Osteoblast (primary cell): ENCODE results near the gene ITSN2. TPM values are rescaled to one million over a fixed set of nuclear protein-coding genes. Genes with fewer than 3 reads are reported as not detected.

Experiments
- DNase-seq: peaks from one replicate; pipeline ENCODE4 v3.0.0; 2011; ENCODE audit warnings: low spot score, mixed read lengths; ENCODE audit not compliant: insufficient read length; ENCODE audit errors: missing footprints
- H2AFZ ChIP-seq: 2 replicates; pipeline ENCODE4 v1.6.0; 2011; ENCODE audit warnings: mild to moderate bottlenecking, low read length
- H3K27ac ChIP-seq: 2 replicates; pipeline ENCODE4 v1.5.1; 2011; ENCODE audit warnings: mild to moderate bottlenecking, low read depth, low read length, moderate library complexity
- H3K27me3 ChIP-seq: 2 replicates; pipeline ENCODE4 v1.6.0; 2012; ENCODE audit warnings: mild to moderate bottlenecking, control low read depth, inconsistent platforms, low read length, moderate library complexity; ENCODE audit not compliant: insufficient read depth
- H3K36me3 ChIP-seq: 2 replicates; pipeline ENCODE4 v1.5.1; 2011; ENCODE audit warnings: mild to moderate bottlenecking, low read length, control low read depth, moderate library complexity; ENCODE audit not compliant: insufficient read depth
- H3K4me1 ChIP-seq: 2 replicates; pipeline ENCODE4 v1.5.1; 2011; ENCODE audit warnings: mild to moderate bottlenecking, low read length, control low read depth, moderate library complexity; ENCODE audit not compliant: insufficient read depth
- H3K4me2 ChIP-seq: 2 replicates; pipeline ENCODE4 v1.6.0; 2011; ENCODE audit warnings: mild to moderate bottlenecking, low read length; ENCODE audit not compliant: insufficient read depth
- H3K4me3 ChIP-seq: fragments of 200-600 bp; sonication (generic); 3 replicates; pipeline ENCODE4 v1.5.1; 2012; ENCODE audit warnings: mild to moderate bottlenecking, low read length, inconsistent platforms; ENCODE audit not compliant: insufficient read depth
- H3K79me2 ChIP-seq: 2 replicates; pipeline ENCODE4 v1.6.0; 2012; ENCODE audit warnings: mild to moderate bottlenecking, low read length, control low read depth, inconsistent platforms; ENCODE audit not compliant: insufficient read depth
- H3K9me3 ChIP-seq: 2 replicates; pipeline ENCODE4 v1.5.1; 2011; ENCODE audit warnings: low read depth, low read length, control low read depth
- H4K20me1 ChIP-seq: 2 replicates; pipeline ENCODE4 v1.6.0; 2012; ENCODE audit warnings: mild to moderate bottlenecking, low read length, control low read depth; ENCODE audit not compliant: insufficient read depth
- total RNA-seq: library from RNA; depleted of rRNA; stranded (reverse); fragments of >200 nt; gene quantifications from 2 replicates; pipeline ENCODE4 v1.2.3, GENCODE V29; 2012
- TF ChIP-seq, protein P1 (sequence below): IDR thresholded peaks from 2 replicates; pipeline ENCODE4 v1.5.1; 2011; ENCODE audit warnings: mild to moderate bottlenecking, low read depth, low read length, moderate library complexity; ENCODE audit errors: extremely low read depth

ITSN2 gene
- total RNA-seq, 1 donor, result 33.7 TPM

GRCh38 chr2:24176326-24176725, 184.0 kb downstream of the ITSN2 start:
- peak; percentile 15 for DNase-seq
- TF ChIP-seq, protein P1, sequence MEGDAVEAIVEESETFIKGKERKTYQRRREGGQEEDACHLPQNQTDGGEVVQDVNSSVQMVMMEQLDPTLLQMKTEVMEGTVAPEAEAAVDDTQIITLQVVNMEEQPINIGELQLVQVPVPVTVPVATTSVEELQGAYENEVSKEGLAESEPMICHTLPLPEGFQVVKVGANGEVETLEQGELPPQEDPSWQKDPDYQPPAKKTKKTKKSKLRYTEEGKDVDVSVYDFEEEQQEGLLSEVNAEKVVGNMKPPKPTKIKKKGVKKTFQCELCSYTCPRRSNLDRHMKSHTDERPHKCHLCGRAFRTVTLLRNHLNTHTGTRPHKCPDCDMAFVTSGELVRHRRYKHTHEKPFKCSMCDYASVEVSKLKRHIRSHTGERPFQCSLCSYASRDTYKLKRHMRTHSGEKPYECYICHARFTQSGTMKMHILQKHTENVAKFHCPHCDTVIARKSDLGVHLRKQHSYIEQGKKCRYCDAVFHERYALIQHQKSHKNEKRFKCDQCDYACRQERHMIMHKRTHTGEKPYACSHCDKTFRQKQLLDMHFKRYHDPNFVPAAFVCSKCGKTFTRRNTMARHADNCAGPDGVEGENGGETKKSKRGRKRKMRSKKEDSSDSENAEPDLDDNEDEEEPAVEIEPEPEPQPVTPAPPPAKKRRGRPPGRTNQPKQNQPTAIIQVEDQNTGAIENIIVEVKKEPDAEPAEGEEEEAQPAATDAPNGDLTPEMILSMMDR, result no peak
- no peaks in the 10 kb centered on the region for H4K20me1 ChIP-seq
- no peaks in the 10 kb centered on the region for H3K36me3 ChIP-seq
- no peak overlapping the region for H3K27ac ChIP-seq
- H3K79me2 ChIP-seq, result no peaks in the 10 kb centered on the region
- no peaks in the 10 kb centered on the region for H3K9me3 ChIP-seq
- no peak overlapping the region for H3K4me3 ChIP-seq
- no peaks in the 10 kb centered on the region for H3K4me1 ChIP-seq
- no peak overlapping the region for H3K4me2 ChIP-seq
- H2AFZ ChIP-seq, result no peak overlapping the region
- no peaks in the 10 kb centered on the region for H3K27me3 ChIP-seq

DNA sequence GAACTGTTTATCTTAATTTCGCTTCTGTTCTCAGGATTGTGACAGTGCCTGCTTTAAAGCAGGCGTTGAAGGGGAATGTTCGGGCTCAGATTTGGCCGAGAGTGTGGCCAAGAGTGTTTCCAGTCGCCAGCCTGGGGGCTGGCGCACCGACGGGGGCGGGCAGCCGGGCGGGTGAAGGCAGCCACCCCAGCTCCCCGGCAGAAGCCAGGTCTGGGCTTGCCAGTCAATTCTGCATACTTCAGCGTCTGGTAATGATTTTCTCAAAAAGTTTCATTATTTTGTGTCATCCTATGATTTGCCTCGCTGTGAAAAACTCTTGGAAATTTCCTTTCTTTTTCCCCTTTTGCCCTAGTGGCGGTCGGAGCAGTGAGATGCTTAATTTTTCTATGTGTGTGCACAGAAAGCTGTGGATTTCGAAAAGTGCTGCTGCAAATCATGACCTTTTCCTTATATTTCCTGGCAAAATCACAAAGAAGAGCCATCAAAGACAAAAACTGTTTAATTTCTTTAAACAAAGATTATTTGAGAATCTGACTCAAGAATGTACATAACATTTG, 184.6 kb downstream of the ITSN2 start:
- Histone ChIP-seq H3K4me3 (peak overlapping the region; percentile 64), H4K20me1 (no peaks in the 10 kb centered on the region), H3K27me3 (no peaks in the 10 kb centered on the region), H3K9me3 (no peaks in the 10 kb centered on the region), H2AFZ (peak overlapping the region; percentile 86), H3K4me1 (no peaks in the 10 kb centered on the region), H3K79me2 (no peaks in the 10 kb centered on the region), H3K36me3 (no peaks in the 10 kb centered on the region), H3K4me2 (peak overlapping the region; percentile 75), H3K27ac (no peak overlapping the region)
- TF ChIP-seq, protein P1, result peak; percentile 16
- peak; percentile 81 for DNase-seq

- no peaks in the 10 kb centered on the region for H4K20me1 ChIP-seq
- peak within 1 kb of the TSS; percentile 86 for H2AFZ ChIP-seq
- peak within 1 kb of the TSS; percentile 75 for H3K4me2 ChIP-seq
- no peaks in the 10 kb centered on the region for H3K36me3 ChIP-seq
- H3K4me1 ChIP-seq, result no peaks in the 10 kb centered on the region
- no peak for DNase-seq
- TF ChIP-seq, protein P1, result no peak
- H3K4me3 ChIP-seq, result peak within 1 kb of the TSS; percentile 64
- H3K79me2 ChIP-seq, result no peaks in the 10 kb centered on the region
- H3K27me3 ChIP-seq, result no peaks in the 10 kb centered on the region
- no peak within 1 kb of the TSS for H3K27ac ChIP-seq
- H3K9me3 ChIP-seq, result no peaks in the 10 kb centered on the region
These were observed 185.5 kb downstream of the ITSN2 start, which contains the start of gene FAM228A for GRCh38 chr2:24174851-24175277. Gene FAM228A (plus strand): TSS chr2:24175053. CDS start chr2:24175481, 428 bp downstream.

DNA sequence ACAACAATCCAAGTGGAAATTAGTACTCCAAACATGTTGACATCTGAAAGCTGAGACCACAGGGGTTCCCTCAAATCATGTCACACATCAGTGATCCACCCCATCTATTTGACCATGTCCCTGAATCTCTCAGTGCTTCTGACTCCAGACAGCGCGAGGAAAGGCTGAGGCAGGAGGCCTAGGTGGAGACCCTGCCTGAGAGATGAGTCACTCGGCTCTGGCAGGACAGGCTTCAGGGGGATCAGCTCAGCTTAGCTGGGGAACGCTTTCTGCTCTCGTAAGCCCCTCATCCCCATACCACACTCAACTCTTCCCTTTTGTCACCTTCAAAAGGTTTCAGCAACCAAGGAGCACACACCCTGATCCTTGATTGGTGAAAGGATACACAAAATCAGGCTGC, 191.3 kb downstream of the ITSN2 start:
- Histone ChIP-seq H3K4me3 (no peak overlapping the region), H3K4me2 (no peak overlapping the region), H3K27me3 (no peaks in the 10 kb centered on the region), H3K27ac (no peak overlapping the region), H3K4me1 (no peaks in the 10 kb centered on the region), H3K36me3 (no peaks in the 10 kb centered on the region), H3K79me2 (no peaks in the 10 kb centered on the region), H3K9me3 (no peaks in the 10 kb centered on the region), H2AFZ (no peak overlapping the region), H4K20me1 (no peaks in the 10 kb centered on the region)
- no peak for DNase-seq
- TF ChIP-seq, protein P1, result no peak
